ENCODE measurements around the gene SLC25A13.
"Not testable (repeated sequence)": the region's sequence is repeated elsewhere in the genome, so short reads cannot be mapped to it uniquely, and the experiment has no call there.

Gene SLC25A13

DNA sequence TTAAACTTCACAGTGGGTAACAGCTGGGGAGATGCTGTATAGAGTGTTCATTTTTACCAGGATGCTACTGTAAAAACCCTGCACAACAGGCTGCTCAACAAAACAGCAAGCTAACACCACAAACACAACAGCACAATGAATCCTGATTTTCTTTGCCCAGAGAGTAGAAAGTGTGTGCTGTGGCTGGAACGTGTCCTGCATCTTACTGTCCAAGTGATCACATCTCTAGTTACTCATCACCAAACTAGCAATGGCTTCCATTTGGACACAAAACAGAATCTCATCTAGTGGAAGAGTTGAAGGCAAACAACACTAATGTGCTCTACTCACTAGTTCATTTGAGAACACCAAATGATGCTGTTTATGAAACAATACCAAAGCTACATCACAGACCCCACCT is 121.2 kb downstream of the SLC25A13 start:
- DNase-seq, result no peak

DNA sequence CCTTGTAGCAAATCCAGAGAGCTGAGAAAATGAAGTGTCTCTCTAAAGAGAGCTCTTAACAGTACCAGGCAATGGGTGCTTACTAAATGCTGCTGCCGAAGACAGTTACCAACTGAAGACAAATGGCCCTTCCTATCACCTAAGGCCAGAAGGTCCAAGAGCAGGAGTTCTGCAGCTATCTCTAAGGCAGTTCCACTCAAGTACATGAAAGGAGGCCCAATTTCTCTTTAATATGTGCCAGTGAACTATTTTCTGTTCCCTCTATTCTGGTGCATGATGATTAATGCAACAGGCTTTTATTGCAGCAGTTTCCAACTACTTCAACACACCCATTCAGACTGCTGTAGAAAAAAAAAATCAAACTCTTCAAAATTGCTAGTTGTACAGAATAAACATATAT is 122.5 kb downstream of the SLC25A13 start:
- DNase-seq, result no peak

DNA sequence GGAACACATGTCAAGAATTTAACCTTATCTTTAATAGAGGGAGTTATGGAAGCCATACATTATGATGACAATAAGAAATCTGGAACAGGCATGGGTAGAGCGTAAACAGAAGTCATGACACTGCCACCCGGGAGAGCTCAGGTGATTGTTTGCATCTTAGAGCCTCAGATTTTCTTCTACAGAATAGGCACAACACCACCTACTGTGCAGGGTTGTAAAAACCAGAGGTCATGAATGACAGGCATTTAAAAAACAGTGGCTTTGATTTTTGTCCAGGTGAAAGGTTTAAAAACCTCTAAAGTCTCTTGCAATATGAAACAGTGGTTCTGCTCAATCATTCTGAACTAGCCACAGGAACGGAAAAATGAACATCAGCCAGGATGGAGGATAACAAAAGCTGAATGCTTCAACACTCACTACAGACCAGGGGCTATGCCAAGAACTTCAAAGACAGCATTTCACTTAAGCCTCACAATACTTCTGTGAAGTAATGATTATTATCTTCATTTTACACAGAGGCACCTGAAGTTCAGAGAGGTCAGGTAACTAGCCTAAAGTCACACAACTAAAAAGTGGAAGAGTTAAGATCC is 123.8 kb downstream of the SLC25A13 start:
- no peak for DNase-seq

DNA sequence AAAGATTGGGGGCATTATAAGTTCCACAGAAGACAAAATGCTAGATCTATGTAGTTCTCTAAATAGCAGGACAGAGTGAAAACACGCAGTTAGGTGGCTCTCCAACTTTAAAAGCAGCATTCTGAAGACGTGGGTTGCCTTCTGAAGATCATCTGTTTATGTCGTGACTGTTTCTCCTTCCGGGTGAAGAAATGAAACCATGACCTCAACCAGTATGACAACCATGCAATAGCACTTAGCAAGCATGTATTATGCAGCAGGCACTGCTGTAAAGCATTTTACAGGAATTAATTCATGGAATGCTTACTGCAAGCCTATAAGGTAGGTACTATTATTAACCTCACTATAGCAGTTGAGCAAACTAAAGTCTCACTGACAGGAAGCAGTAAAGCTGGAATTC is 125.2 kb downstream of the SLC25A13 start:
- no peak for DNase-seq

DNA sequence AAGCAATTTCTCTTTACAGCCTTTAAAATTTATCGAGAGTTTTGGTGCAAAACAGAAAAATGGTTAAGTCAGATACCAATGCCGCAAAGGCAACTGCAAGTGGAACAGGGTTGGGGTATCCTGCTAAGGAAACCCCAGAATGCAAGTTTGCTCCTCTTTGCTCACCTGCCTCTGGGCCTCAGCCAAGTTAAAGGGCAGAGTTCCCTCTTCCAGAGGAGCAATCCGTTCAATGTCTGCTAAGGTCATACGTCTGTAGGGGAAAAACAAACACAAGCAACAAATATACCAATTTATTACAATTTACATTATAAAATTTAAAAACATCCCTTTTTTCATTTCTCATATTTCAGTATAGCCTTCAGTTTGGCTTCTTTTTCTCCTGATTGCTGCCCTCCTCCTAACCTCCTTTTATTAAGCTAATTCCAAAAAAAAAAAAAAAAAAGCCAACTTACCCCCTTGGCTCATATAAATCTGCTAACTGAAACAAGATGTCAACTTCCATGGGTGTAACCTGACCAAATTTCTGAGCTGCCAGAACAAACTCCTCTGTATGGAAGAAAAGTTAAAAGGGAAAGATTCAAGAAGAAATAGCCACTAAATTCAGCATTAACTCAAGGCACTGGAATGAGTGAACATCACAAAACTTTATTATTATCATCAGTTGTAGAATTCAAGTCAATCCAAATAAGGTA is 132.6 kb downstream of the SLC25A13 start:
- DNase-seq, result no peak

GRCh38 chr7:96188591-96188991 is 133.3 kb downstream of the SLC25A13 start:
- no peak for DNase-seq

DNA sequence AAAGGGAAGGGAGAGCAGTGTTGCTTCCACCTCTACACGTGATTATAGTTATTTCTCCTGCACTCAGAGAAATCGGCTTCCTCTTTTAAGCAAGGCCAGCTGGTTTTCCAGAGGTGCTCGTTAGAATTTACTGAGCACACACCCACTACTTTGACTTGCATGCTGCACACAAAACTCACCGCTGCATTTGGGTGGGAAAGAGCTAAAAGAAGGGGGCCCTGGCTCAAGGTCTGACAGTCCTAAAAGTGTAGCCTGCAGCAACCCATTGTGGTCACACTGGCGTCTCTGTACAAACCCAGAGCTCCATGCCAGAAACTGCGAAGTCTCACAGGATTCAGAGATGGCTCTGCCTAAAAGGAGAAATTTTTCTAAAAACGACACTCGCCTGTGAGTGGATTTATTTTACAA is 133.7 kb downstream of the SLC25A13 start:
- no peak for DNase-seq

- no peak for DNase-seq
Observed at GRCh38 chr7:96187735-96188134, 134.2 kb downstream of the SLC25A13 start.

DNA sequence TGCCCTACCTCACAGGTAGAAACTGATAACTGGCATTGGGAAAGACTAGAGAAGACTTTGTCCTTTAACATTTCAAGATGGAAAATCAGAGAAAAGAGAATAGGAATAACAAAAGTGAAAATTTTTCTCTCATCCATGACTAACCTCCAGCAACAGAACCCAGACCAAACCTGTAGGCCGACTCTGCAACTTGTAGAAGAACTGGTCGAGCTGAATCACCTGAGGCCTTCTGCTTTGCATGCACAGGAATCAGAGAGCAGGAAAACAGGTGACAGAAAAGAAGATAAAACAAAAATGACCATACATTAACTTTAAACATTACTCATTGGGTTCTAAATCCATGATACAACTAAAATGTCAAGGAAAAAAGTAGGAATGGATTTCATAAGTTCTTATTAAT is 137.1 kb downstream of the SLC25A13 start:
- no peak for DNase-seq

DNA sequence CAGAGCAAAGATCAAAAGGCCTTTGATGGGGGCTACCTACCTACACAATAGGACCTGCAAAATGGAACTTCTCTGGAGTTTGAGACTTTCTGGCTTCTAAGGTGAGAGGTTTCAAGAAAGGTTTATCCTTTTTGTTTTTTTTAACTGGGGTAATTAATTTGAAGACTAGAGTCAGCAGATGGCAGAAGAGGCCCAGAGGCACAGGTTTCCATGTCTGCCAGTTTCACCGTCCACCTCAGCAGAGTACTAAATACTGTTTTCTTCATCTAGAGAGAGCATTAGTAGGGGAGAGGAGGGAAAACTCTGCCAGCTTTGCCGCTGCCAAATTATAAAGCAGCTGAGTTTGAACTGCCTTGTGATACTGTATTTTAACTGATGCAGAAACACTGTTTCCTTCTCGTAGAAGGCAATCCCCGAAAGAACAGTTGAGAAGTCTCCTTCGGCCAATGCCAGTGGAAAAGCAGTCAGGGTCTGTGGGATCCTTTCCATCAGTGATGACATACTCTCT is 138.7 kb downstream of the SLC25A13 start:
- no peak for DNase-seq

GRCh38 chr7:96182424-96183158 is 139.3 kb downstream of the SLC25A13 start:
- DNase-seq, result peak in 1 of 14 donors; percentile 27

- DNase-seq, result no peak
Observed at GRCh38 chr7:96181174-96181573, 140.7 kb downstream of the SLC25A13 start.

GRCh38 chr7:96179837-96180236 is 142.1 kb downstream of the SLC25A13 start:
- no peak for DNase-seq

- DNase-seq, result no peak
Observed at GRCh38 chr7:96179341-96179740, 142.6 kb downstream of the SLC25A13 start.

DNA sequence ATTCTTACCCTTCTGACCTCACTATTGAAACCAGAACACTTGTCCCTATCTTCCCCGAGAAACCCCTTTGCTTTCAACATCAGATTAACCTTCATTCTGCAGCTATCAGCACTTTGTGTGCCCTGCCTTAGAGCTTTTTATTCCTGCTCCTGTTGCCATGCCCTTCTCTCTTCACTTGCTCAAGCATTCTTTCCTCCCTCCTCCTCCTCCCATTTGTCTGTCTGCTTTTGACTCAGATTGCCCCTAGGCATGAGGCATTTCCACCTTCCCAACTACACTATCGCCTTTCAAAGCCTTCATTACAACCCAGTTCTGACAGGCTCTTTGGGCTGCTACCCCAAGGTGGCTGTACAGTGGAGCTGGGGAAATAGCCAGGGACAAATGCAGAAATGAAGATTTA is 143.3 kb downstream of the SLC25A13 start:
- no peak for DNase-seq

- no peak for DNase-seq
Observed at GRCh38 chr7:96177353-96177752, 144.5 kb downstream of the SLC25A13 start.

GRCh38 chr7:96174812-96175211 is 147.1 kb downstream of the SLC25A13 start:
- DNase-seq, result peak in 3 of 14 donors; percentile 6 to 24 (median 11)

DNA sequence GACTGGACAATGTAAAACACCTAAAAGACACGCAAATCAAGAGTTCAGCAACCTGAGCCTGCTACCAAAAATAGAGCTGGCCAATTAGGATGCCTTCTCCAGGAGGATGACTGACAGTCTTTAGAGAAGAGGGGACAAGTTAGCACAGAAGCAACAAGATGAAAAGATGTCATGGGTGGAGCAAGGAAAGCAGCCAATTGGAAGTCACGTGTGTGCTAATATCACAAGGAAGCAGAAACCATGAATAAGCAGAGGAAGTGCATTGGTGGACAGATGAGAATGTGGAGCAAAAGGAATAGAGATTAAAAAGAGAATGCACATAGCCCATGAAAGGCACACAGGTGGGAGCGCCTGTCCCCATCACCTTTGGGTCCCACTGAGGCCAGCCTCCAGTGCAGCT is 148.1 kb downstream of the SLC25A13 start:
- DNase-seq, result peak in 1 of 14 donors; percentile 6

- DNase-seq, result no peak
Observed at GRCh38 chr7:96169439-96169838, 152.5 kb downstream of the SLC25A13 start.

DNA sequence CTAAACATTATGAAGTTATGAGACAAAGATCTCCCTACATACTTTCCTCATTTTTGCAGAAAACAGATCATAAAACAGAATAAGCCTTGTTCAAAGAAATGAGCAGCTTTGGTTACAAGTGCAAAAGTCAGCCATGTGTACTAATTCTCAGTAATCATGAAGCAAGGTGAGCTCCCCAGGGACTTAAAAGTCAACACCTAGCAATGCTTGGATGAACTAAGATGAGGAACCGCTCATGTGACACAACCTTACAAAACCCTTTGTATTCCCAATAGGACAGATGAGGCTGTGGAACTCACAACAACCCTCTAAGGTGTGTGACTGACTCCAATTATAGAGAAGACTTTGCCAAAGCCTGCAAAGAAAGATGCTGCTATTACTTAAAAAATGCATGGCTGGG is 154.5 kb downstream of the SLC25A13 start:
- DNase-seq, result no peak

DNA sequence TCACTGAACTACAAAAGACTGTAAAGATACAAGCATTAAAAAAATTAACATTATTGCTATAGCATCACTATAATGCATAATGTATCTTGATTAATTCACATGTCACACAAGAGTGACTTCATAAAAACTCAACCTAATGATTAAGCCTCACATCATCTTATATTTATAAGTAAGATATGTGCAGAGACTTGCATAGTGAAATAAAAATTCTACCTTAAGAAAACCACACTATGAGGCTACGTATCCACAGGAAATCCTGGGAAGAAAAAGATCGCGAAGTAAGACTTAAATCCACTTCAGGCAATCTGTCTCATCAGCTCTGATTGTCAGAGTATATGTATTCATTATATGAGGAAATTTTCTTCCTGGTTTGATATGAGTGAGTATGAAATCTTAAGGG is 160.0 kb downstream of the SLC25A13 start:
- DNase-seq, result no peak

GRCh38 chr7:96157856-96158255 is 164.0 kb downstream of the SLC25A13 start:
- no peak for DNase-seq

GRCh38 chr7:96154506-96154905 is 167.4 kb downstream of the SLC25A13 start:
- not testable (repeated sequence) for DNase-seq

DNA sequence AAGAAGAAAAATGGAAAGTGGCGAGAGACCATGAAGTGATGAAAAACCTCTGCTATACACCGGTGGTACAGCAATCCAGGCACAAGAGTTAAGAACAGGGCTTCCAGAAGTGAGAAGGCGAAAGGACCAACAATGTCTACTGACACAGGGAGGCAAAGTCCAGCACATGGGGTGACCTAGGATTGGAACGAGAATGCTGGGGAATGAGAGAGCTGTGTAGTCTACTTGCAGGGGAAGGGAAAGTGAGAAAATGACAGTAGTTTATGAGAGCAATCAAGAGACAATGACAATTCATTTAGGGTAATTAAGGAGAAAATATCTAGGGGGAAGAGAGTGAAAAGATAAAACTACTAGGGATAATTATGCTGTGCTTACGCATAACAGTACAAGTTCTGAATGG is 169.2 kb downstream of the SLC25A13 start:
- no peak for DNase-seq
